ENCODE measurements around the gene DNAH14. TPM values are rescaled to one million over a fixed set of nuclear protein-coding genes. Genes with fewer than 3 reads are reported as not detected.

The DNAH14 gene
- total and polyA plus RNA-seq, 9 of the 15 experiments (the other 6 are each of a cell fraction or from before 2014, with no cell fraction given): 58.4 to 142 (median 98.4) TPM

- TF ChIP-seq ZFP91 (CRISPR knock-in tag; IDR thresholded peaks at IDR 0.05) (no peak), EZH2 (IDR thresholded peaks at IDR 0.05; ENCODE audit: borderline replicate concordance, low read depth, low read length) (no peak), RNF2 (IDR thresholded peaks at IDR 0.05) (peak; percentile 67; the same call in 1 of the 2 replicates), PHTF2 (CRISPR knock-in tag; IDR thresholded peaks at IDR 0.05) (no peak), CBX2 (IDR thresholded peaks at IDR 0.05; ENCODE audit: insufficient read depth, low read length, poor library complexity, severe bottlenecking) (peak; percentile 35), LEF1 (IDR thresholded peaks at IDR 0.05) (no peak), JUND (IDR thresholded peaks at IDR 0.05; ENCODE audit: borderline replicate concordance, low read depth, low read length) (no peak), JUND (tag; IDR thresholded peaks at IDR 0.05; ENCODE audit: borderline replicate concordance, low read depth, low read length) (no peak), ZBTB8A (IDR thresholded peaks at IDR 0.05; ENCODE audit: partially characterized antibody) (no peak), ZFP36 (IDR thresholded peaks at IDR 0.05; ENCODE audit: low read depth, low read length, partially characterized antibody) (peak; percentile 50)
These were observed 445.5 kb downstream of the DNAH14 start (continued) for GRCh38 chr1:225374996-225375395.

- Histone ChIP-seq H3K9me3 (replicated peaks; ENCODE audit: control insufficient read depth, insufficient read depth, low read depth, low read length) (no peaks in the 10 kb centered on the region), H3K27ac (ENCODE audit: extremely low read depth, low read depth, low read length) (no peak overlapping the region), H3K36me3 (ENCODE audit: control insufficient read depth, insufficient read depth, low read length) (no peaks in the 10 kb centered on the region), H3K4me2 (ENCODE audit: insufficient read depth, low read length) (no peak overlapping the region), H4K20me1 (replicated peaks; ENCODE audit: control insufficient read depth, insufficient read depth, low read length) (no peaks in the 10 kb centered on the region), H2AFZ (ENCODE audit: low read depth, low read length) (no peak overlapping the region), H3K4me1 (replicated peaks in 1 of 2; ENCODE audit: control insufficient read depth in 2 of 2, insufficient read depth in 2 of 2, low read length in 2 of 2) (no peaks in the 10 kb centered on the region; a peak in 1 of 5 replicates), H3K27me3 (ENCODE audit: control insufficient read depth in 2 of 2, insufficient read depth in 2 of 2, low read length in 2 of 2) (peaks cover 4 to 5% of the 10 kb centered on the region in 2 experiments; a peak in 4 of 5 replicates), H3K9me1 (ENCODE audit: control insufficient read depth, insufficient read depth, low read length) (no peaks in the 10 kb centered on the region), H3K4me3 (no peak overlapping the region), H3K79me2 (ENCODE audit: control insufficient read depth, insufficient read depth, low read length) (no peaks in the 10 kb centered on the region), H3K9ac (ENCODE audit: insufficient read depth in 1 of 2, low read depth in 2 of 2, low read length in 2 of 2) (no peak overlapping the region)
- no TSS peak for BruUV-seq (replicated peaks)
- POLR2A ChIA-PET: interaction anchor here (1.8 to 1.9 kb wide), 2 partner anchors 11 kb away, joined by 5 to 10 read pairs; no protein-coding TSS in a partner anchor
- peak; percentile 6 for FAIRE-seq
- DNase-seq (ENCODE audit: extremely low read depth in 1 of 4, low spot score in 3 of 4): peak in 2 of 4 experiments; percentile 35 to 43
- 5% methylated on average over 9 of the region's 10 CpGs for WGBS (ENCODE audit: insufficient coverage, low coverage, missing lambda C conversion rate)
- ATAC-seq: peak; percentile 91
- intact Hi-C loops (cut with micrococcal nuclease) (no loop called here), in situ Hi-C loops (cut with MboI) (no loop called here)
- CTCF ChIA-PET (ENCODE audit: low intra/inter-chr PET ratio): no interaction called here
- TF ChIP-seq XRCC4 (IDR thresholded peaks at IDR 0.05; ENCODE audit: extremely low read depth, insufficient read depth, insufficient read length) (no peak), FOXJ2 (tag; IDR thresholded peaks at IDR 0.05) (no peak), SRSF1 (IDR thresholded peaks at IDR 0.05; ENCODE audit: low read depth, low read length) (no peak), ATF3 (IDR thresholded peaks at IDR 0.05) (peak; percentile 61), ATF3 (CRISPR knock-in tag; conservative IDR thresholded peaks at IDR 0.05) (no peak), GATAD2B (IDR thresholded peaks at IDR 0.05; ENCODE audit: borderline replicate concordance) (no peak), ZFP1 (CRISPR knock-in tag; IDR thresholded peaks at IDR 0.05) (no peak)
These were observed 449.4 kb downstream of the DNAH14 start for GRCh38 chr1:225378880-225379279.

All from K562 (cell line).